ENCODE measurements around the gene LRRC72.
"Not testable (repeated sequence)": the region's sequence is repeated elsewhere in the genome, so short reads cannot be mapped to it uniquely, and the experiment has no call there.

The LRRC72 gene

GRCh38 chr7:16529697-16530096 lies 3.1 kb downstream of the LRRC72 start:
- DNase-seq (ENCODE audit: low spot score) = no peak

GRCh38 chr7:16531707-16532106 lies 5.1 kb downstream of the LRRC72 start:
- no peak for DNase-seq (ENCODE audit: low spot score)

- no peak for DNase-seq (ENCODE audit: low spot score)
Observed at GRCh38 chr7:16532272-16532671, 5.6 kb downstream of the LRRC72 start.

GRCh38 chr7:16535500-16535899 lies 8.9 kb downstream of the LRRC72 start:
- no peak for DNase-seq (ENCODE audit: low spot score)

GRCh38 chr7:16540559-16540958 lies 13.9 kb downstream of the LRRC72 start:
- not testable (repeated sequence) for DNase-seq (ENCODE audit: low spot score)

GRCh38 chr7:16542401-16542800 lies 15.8 kb downstream of the LRRC72 start:
- no peak for DNase-seq (ENCODE audit: low spot score)

GRCh38 chr7:16543456-16543855 lies 16.8 kb downstream of the LRRC72 start:
- no peak for DNase-seq (ENCODE audit: low spot score)

- no peak for DNase-seq (ENCODE audit: low spot score)
Observed at GRCh38 chr7:16546921-16547505, 20.4 kb downstream of the LRRC72 start.

GRCh38 chr7:16548428-16548827 lies 21.8 kb downstream of the LRRC72 start:
- no peak for DNase-seq (ENCODE audit: low spot score)

- no peak for DNase-seq (ENCODE audit: low spot score)
Observed at GRCh38 chr7:16550671-16551070, 24.0 kb downstream of the LRRC72 start.

- no peak for DNase-seq (ENCODE audit: low spot score)
Observed at GRCh38 chr7:16554518-16555236, 28.1 kb downstream of the LRRC72 start.

GRCh38 chr7:16556359-16556758 lies 29.7 kb downstream of the LRRC72 start:
- DNase-seq (ENCODE audit: low spot score) = no peak

- no peak for DNase-seq (ENCODE audit: low spot score)
Observed at GRCh38 chr7:16558761-16559302, 32.2 kb downstream of the LRRC72 start.

GRCh38 chr7:16559497-16560179 lies 33.0 kb downstream of the LRRC72 start:
- no peak for DNase-seq (ENCODE audit: low spot score)

- no peak for DNase-seq (ENCODE audit: low spot score)
Observed at GRCh38 chr7:16561943-16562342, 35.3 kb downstream of the LRRC72 start.

GRCh38 chr7:16562456-16563220 lies 36.0 kb downstream of the LRRC72 start:
- no peak for DNase-seq (ENCODE audit: low spot score)

GRCh38 chr7:16563281-16564022 lies 36.8 kb downstream of the LRRC72 start:
- DNase-seq (ENCODE audit: low spot score) = no peak

- DNase-seq (ENCODE audit: low spot score) = no peak
Observed at GRCh38 chr7:16564023-16564380, 37.4 kb downstream of the LRRC72 start.

GRCh38 chr7:16564909-16565426 lies 38.3 kb downstream of the LRRC72 start:
- DNase-seq (ENCODE audit: low spot score) = peak; percentile 45

- no peak for DNase-seq (ENCODE audit: low spot score)
Observed at GRCh38 chr7:16571941-16572340, 45.3 kb downstream of the LRRC72 start.

- no peak for DNase-seq (ENCODE audit: low spot score)
Observed at GRCh38 chr7:16579216-16579615, 52.6 kb downstream of the LRRC72 start.

All from AG08396 (cell line).